Activated B cell treated with CpG ODN at 0.5 μM for 24 hours (primary cell): ENCODE results near the gene SHISAL1. TPM values are rescaled to one million over a fixed set of nuclear protein-coding genes. Genes with fewer than 3 reads are reported as not detected.

ENCODE experiments used
- ATAC-seq: fragments of 200-7000 bp; cut with Tn5 transposase; one replicate; pipeline ENCODE4 v1.10.0; 2021; ENCODE audit warnings: low read depth, mild to moderate bottlenecking, moderate library complexity
- CTCF ChIA-PET: fragments of 350-600 bp; sonication (Branson Sonifier 250); formaldehyde crosslinking; loops from one replicate; lab custom pipeline; 2021; ENCODE audit warnings: antibody characterized with exemption; lab: Charles Lee
- POLR2A ChIA-PET: fragments of 350-600 bp; sonication (Branson Sonifier 250); formaldehyde crosslinking; loops from one replicate; lab custom pipeline; 2021; ENCODE audit warnings: antibody characterized with exemption; lab: Charles Lee
- DNase-seq: peaks from one replicate; pipeline ENCODE4 v3.0.0; 2022
- H3K27ac Mint-ChIP-seq: one replicate; pipeline ENCODE4 v1.8.0; 2020; ENCODE audit warnings: mixed read lengths
- H3K27me3 Mint-ChIP-seq: one replicate; pipeline ENCODE4 v1.8.0; 2021; ENCODE audit warnings: mixed read lengths
- H3K36me3 Mint-ChIP-seq: one replicate; pipeline ENCODE4 v1.8.0; 2021; ENCODE audit warnings: low read depth, mixed read lengths
- H3K4me1 Mint-ChIP-seq: one replicate; pipeline ENCODE4 v1.8.0; 2021; ENCODE audit warnings: mixed read lengths
- H3K4me3 Mint-ChIP-seq: one replicate; pipeline ENCODE4 v1.8.0; 2020; ENCODE audit warnings: mild to moderate bottlenecking, mixed read lengths
- H3K9me3 Mint-ChIP-seq: one replicate; pipeline ENCODE4 v1.8.0; 2020; ENCODE audit warnings: mixed read lengths
- CTCF ChIP-seq: fragments of 200-600 bp; IDR thresholded peaks from one replicate; pipeline ENCODE4 v1.8.0; 2022; ENCODE audit warnings: antibody characterized with exemption, mild to moderate bottlenecking
- intact Hi-C: fragments of 100-400 bp; cut with micrococcal nuclease; formaldehyde crosslinking; loops from one replicate; pipeline ENCODE4 v1.15.1; 2024
- total RNA-seq: library from RNA; stranded (reverse); gene quantifications from 2 replicates; pipeline ENCODE4 v1.2.3, GENCODE V29; 2022

The SHISAL1 gene
- total RNA-seq, 1 donor from 2014 or later, result not detected

GRCh38 chr22:44260216-44261035 lies 52.3 kb downstream of the SHISAL1 start:
- intact Hi-C loops, result no loop called here
- Mint-ChIP-seq H3K36me3 (no peaks in the 10 kb centered on the region), H3K4me3 (no peak overlapping the region), H3K27me3 (peaks cover 19% of the 10 kb centered on the region), H3K4me1 (no peaks in the 10 kb centered on the region), H3K27ac (no peak overlapping the region), H3K9me3 (no peaks in the 10 kb centered on the region)
- CTCF ChIA-PET, result no interaction called here
- POLR2A ChIA-PET, result no interaction called here
- peak; percentile 7 for DNase-seq
- no peak for TF ChIP-seq CTCF
- no peak for ATAC-seq

DNA sequence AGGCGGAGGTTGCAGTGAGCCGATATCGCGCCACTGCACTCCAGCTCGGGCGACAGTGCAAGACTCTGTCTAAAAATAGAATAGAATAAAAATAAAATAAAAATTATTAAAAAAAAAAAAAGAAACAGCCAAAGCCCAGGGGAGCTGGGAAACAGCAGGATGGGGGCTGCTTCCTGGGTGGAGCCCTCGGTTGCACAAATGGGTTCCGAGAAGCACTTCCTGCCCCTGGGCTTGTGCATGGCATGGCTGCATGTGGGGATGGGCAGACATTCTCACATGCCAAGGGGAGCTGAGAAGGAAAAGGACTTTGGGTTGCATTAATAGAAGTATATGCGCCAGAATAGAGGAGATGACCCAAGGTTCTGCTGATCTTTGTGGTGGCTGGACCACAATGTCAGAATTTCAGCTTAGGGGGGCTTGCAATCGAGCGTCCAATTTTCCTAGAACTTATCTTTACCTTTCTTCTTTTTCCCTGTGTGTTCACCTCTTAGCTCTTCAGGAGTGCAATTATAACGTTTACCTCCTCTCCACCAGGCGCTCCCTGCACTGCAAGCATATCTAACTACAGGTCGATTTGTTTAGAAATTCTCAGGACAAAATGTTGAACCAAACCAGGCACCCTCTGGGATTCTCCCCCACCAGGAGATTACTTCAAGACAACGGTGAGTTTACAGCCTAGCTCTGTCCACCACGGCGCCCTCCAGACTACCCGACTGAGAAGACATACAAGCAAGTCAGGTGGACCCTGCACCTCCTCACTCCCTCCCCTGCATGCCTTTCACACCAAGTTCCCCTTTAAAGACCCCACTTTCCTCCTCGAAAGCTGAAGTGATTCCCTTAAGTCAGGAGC lies 53.2 kb downstream of the SHISAL1 start:
- ATAC-seq (no peak), DNase-seq (no peak)
- no peak for TF ChIP-seq CTCF
- no peak overlapping the region for H3K27ac Mint-ChIP-seq
- CTCF ChIA-PET, result no interaction called here
- H3K9me3 Mint-ChIP-seq, result no peaks in the 10 kb centered on the region
- H3K27me3 Mint-ChIP-seq, result peaks cover 22% of the 10 kb centered on the region
- POLR2A ChIA-PET, result no interaction called here
- intact Hi-C loops, result no loop called here
- H3K4me1 Mint-ChIP-seq, result no peaks in the 10 kb centered on the region
- no peak overlapping the region for H3K4me3 Mint-ChIP-seq
- H3K36me3 Mint-ChIP-seq, result no peaks in the 10 kb centered on the region

DNA sequence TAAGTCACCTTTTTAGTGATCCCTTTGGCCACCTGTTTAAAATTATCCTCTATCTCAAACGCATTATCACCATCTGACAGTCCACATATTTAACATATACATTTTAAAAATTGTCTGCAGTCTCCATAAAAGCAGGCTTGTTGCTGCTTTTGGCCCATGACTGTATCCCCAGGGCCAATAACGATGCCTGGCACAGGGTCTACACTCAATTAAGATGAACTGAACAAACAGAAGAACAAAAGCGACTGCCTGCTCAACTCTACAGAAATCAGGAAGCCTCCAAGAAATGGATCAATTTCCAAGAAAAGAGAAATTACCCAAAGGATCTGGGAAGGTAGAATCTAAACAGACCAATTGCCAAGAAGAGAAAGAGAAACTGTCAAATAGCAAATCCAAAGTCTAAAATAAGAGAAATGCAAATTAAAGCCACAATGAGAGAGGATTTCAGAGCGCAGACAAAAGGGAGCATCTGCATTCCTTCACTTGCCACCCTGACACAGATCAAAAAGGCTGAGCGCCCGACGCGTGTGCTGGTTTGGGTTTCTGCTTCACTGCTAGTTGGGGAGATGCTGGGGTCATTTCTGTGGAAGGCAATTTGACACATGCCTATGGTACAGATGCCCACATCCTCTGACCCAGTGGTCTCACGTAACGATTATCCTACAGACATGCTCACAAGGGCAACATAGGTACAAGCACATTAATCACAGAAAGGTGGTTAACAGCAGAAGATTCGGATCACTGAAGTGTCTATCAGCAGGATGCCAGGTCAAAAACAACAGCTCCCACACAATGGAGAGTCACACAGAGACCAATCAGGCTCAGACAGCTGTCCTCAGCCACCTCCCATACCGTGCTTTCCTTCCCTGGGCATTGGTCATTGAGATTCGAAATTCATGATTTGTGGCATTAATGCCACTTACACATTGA lies 55.9 kb downstream of the SHISAL1 start:
- CTCF ChIA-PET, result no interaction called here
- ATAC-seq (no peak), DNase-seq (peak; percentile 1)
- no peak overlapping the region for H3K27ac Mint-ChIP-seq
- H3K4me3 Mint-ChIP-seq, result no peak overlapping the region
- no peaks in the 10 kb centered on the region for H3K36me3 Mint-ChIP-seq
- intact Hi-C loops, result no loop called here
- no peaks in the 10 kb centered on the region for H3K9me3 Mint-ChIP-seq
- POLR2A ChIA-PET, result no interaction called here
- H3K27me3 Mint-ChIP-seq, result peaks cover 22% of the 10 kb centered on the region
- no peaks in the 10 kb centered on the region for H3K4me1 Mint-ChIP-seq
- TF ChIP-seq CTCF, result no peak

GRCh38 chr22:44256085-44256484 lies 56.7 kb downstream of the SHISAL1 start:
- intact Hi-C loops, result no loop called here
- Mint-ChIP-seq H3K4me3 (no peak overlapping the region), H3K9me3 (peaks cover under 1% of the 10 kb centered on the region), H3K27ac (no peak overlapping the region), H3K36me3 (no peaks in the 10 kb centered on the region), H3K4me1 (no peaks in the 10 kb centered on the region), H3K27me3 (peaks cover 22% of the 10 kb centered on the region)
- ATAC-seq (no peak), DNase-seq (no peak)
- POLR2A ChIA-PET, result no interaction called here
- CTCF ChIA-PET, result no interaction called here
- TF ChIP-seq CTCF, result no peak
